Endothelial cell of umbilical vein (primary cell): ENCODE results near the gene MRPL16.

Source experiments
- CTCF ChIP-seq, 2 donors: IDR thresholded peaks; 1 replicate in 1 of 2; 2 replicates in 1 of 2; pipeline ENCODE4 v1.5.1; 2011; ENCODE audit warnings: low read length in 2 of 2, mild to moderate bottlenecking in 2 of 2, moderate library complexity in 2 of 2, control low read depth in 1 of 2, inconsistent platforms in 1 of 2, low read depth in 1 of 2; ENCODE audit not compliant: insufficient read depth in 1 of 2; ENCODE audit errors: extremely low read depth in 1 of 2
- EZH2 ChIP-seq: IDR thresholded peaks from 2 replicates; pipeline ENCODE4 v1.6.1; 2012; ENCODE audit warnings: borderline replicate concordance, low read depth, mild to moderate bottlenecking, moderate library complexity, low read length, inconsistent platforms; ENCODE audit not compliant: severe bottlenecking
- FOS ChIP-seq: IDR thresholded peaks from 2 replicates; pipeline ENCODE4 v1.6.1; 2011; ENCODE audit warnings: mild to moderate bottlenecking, low read length, moderate library complexity, borderline replicate concordance; ENCODE audit not compliant: insufficient read depth
- JUN ChIP-seq: IDR thresholded peaks from 2 replicates; pipeline ENCODE4 v1.6.1; 2011; ENCODE audit warnings: borderline replicate concordance, low read depth; ENCODE audit not compliant: insufficient read length, insufficient read depth
- MAX ChIP-seq: IDR thresholded peaks from 2 replicates; pipeline ENCODE4 v1.6.1; 2011; ENCODE audit not compliant: insufficient read depth, insufficient read length
- POLR2A ChIP-seq: IDR thresholded peaks from 2 replicates; pipeline ENCODE4 v1.6.1; 2012; ENCODE audit warnings: low read depth, mild to moderate bottlenecking, control low read depth, low read length
- POLR2AphosphoS5 ChIP-seq: IDR thresholded peaks from 2 replicates; pipeline ENCODE4 v1.6.1; 2012; ENCODE audit warnings: low read depth, mild to moderate bottlenecking, control low read depth, low read length, moderate library complexity; ENCODE audit not compliant: insufficient read depth

GRCh38 chr11:59859673-59860072 is 49.1 kb upstream of the MRPL16 start:
- TF ChIP-seq POLR2AphosphoS5 (no peak), CTCF (IDR thresholded peaks at IDR 0.05; ENCODE audit: extremely low read depth in 1 of 2, insufficient read depth in 1 of 2, low read depth in 1 of 2, low read length in 2 of 2) (no peak), FOS (no peak), MAX (no peak), POLR2A (no peak), EZH2 (no peak), JUN (no peak)
